Measurements from ENCODE around the gene SLFN13. TPM values are rescaled to one million over a fixed set of nuclear protein-coding genes. Genes with fewer than 3 reads are reported as not detected.

Gene SLFN13
- total and polyA plus RNA-seq, 12 donors = 0.97 to 9.7 (median 3.1) TPM

DNA sequence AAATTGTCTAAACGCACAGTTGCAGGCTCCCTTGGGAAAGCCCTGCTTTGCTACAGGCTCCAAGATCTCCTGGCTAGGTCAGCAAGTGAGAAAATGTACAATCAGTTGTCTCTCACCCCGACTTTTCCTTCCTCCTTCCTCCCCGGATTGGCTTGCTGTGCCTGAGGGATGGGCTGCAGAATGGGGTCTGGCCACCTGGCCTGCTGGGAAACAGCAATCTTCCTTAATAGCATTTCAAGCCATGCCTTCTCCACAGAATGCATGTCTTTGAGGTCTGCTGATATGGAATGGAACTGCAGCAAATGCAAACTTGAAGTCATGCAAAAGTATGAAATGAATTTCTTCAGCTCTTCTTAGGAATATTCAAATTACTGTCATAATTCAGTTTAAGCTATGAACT is 42.9 kb upstream of the SLFN13 start:
- H3K36me3 ChIP-seq (replicated peaks in 1 of 2) = no peaks in the 10 kb centered on the region
- no peak overlapping the region for H3K4me3 ChIP-seq
- H3K27me3 ChIP-seq = peaks cover 93% of the 10 kb centered on the region
- intact Hi-C loops (cut with DNase I) = no loop called here
- no peak overlapping the region for H3K27ac ChIP-seq
- peaks cover 0 to 5% of the 10 kb centered on the region in 2 donors for H3K4me1 ChIP-seq (replicated peaks in 1 of 2)
- no peak for DNase-seq
- H3K9me3 ChIP-seq (replicated peaks in 1 of 3) = no peaks in the 10 kb centered on the region
- TF ChIP-seq POLR2A (IDR thresholded peaks at IDR 0.05) (no peak), CTCF (IDR thresholded peaks at IDR 0.05) (no peak)
- 12 to 21% (median 14%) methylated on average over 3 of the region's 3 CpGs for WGBS, 4 donors

- TF ChIP-seq POLR2A (IDR thresholded peaks at IDR 0.05) (no peak), CTCF (IDR thresholded peaks at IDR 0.05) (no peak)
- WGBS, 4 donors = 8 to 26% (median 14%) methylated on average over 4 to 18 of the region's 18 CpGs
- H3K4me3 ChIP-seq = no peak overlapping the region
- intact Hi-C loops (cut with DNase I) = no loop called here
- no peak overlapping the region for H3K27ac ChIP-seq
- peaks cover 0 to 5% of the 10 kb centered on the region in 2 donors for H3K4me1 ChIP-seq (replicated peaks in 1 of 2)
- no peaks in the 10 kb centered on the region for H3K9me3 ChIP-seq (replicated peaks in 1 of 3)
- peaks cover 81% of the 10 kb centered on the region for H3K27me3 ChIP-seq
- H3K36me3 ChIP-seq (replicated peaks in 1 of 2) = no peaks in the 10 kb centered on the region
- no peak for DNase-seq
Measured at GRCh38 chr17:35489944-35490343, 41.4 kb upstream of the SLFN13 start.

DNA sequence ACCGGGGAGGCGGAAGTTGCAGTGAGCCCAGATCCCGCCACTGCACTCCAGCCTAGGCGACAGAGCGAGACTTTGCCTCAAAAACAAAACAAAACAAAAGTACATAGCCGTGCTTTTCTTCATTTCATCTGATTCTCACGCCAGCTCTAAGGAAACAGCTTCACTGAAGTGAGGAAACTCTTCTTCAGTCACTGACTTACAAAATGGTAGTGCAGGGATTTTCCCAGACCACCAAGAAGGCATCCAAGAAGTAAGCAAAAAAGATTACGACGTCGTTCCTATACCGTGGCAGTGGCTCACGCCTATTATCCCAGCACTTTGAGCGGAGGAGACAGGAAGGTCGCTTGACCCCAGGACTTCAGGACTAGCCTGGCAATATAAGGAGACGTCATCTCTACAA is 40.4 kb upstream of the SLFN13 start:
- Histone ChIP-seq H3K27me3 (peaks cover 73% of the 10 kb centered on the region), H3K4me3 (peak overlapping the region in 1 of 4 donors; percentile 55), H3K27ac (no peak overlapping the region), H3K4me1 (replicated peaks in 1 of 2) (peaks cover 0 to 5% of the 10 kb centered on the region in 2 donors), H3K9me3 (replicated peaks in 1 of 3) (no peaks in the 10 kb centered on the region), H3K36me3 (replicated peaks in 1 of 2) (no peaks in the 10 kb centered on the region)
- no peak for DNase-seq
- TF ChIP-seq CTCF (IDR thresholded peaks at IDR 0.05) (no peak), POLR2A (IDR thresholded peaks at IDR 0.05) (no peak)
- intact Hi-C loops (cut with DNase I) = no loop called here
- WGBS, 4 donors = 19 to 30% (median 21%) methylated on average over 15 of the region's 15 CpGs

DNA sequence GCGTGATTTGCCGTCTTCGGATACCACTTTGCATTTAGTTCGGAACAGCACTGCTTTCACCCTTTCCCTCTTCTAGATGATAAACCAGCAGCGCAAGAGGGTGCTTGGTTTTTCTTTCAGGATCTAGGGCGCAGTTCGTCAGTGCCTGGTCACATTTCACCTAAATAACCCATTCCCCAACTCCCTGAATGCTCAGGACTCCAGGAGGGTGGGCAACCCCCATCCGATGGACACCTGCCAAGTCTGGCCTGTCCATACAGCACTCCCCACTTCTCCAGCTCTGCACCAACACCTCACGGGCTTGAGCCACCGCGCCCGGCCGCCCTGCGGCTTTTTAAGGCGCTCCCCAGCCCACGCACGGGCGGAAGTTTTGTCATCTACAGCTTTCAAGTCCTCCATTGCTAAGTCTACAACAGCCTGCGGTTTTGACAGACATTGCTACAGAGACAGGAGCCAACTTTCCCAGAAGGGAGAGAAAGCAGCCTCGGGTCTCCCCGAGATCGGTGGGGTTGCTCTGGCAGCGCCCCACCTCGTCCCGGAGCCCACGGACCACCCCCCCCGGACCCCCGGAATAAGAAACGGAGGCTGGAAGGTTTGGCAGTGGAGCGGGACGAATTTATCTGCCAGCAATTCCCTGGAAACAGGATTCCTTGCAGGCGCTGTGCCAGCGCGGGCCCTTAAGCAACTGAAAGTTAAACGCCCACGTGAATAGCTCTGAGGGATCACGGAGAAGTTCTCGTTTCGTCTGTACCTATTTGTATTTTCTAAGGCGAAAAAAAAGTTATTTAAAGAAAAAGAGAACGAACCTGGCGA is 38.6 kb upstream of the SLFN13 start:
- H3K9me3 ChIP-seq (replicated peaks in 1 of 3) = no peaks in the 10 kb centered on the region
- no peak for TF ChIP-seq CTCF (IDR thresholded peaks at IDR 0.05)
- TF ChIP-seq POLR2A (IDR thresholded peaks at IDR 0.05) = no peak
- intact Hi-C loops (cut with DNase I) = no loop called here
- H3K27me3 ChIP-seq = peaks cover 54% of the 10 kb centered on the region
- 9 to 11% (median 10%) methylated on average over 33 to 42 of the region's 42 CpGs for WGBS, 4 donors
- H3K36me3 ChIP-seq (replicated peaks in 1 of 2) = no peaks in the 10 kb centered on the region
- H3K4me3 ChIP-seq = peak overlapping the region in 2 of 4 donors; percentile 9 to 55
- peak; percentile 15 to 61 (median 31) for DNase-seq
- H3K4me1 ChIP-seq (replicated peaks in 1 of 2) = peaks cover 0 to 5% of the 10 kb centered on the region in 2 donors
- no peak overlapping the region for H3K27ac ChIP-seq

All from adrenal gland (tissue), 12 donors.